GM12891 (cell line): ENCODE data around the gene WIF1.

Experiments used
- POLR2A ChIP-seq: IDR thresholded peaks from 2 replicates; pipeline ENCODE4 v1.6.1; 2011; ENCODE audit warnings: low read depth, low read length, control low read depth
- SPI1 ChIP-seq: IDR thresholded peaks from 2 replicates; pipeline ENCODE4 v1.6.1; 2011; ENCODE audit warnings: low read depth, low read length, control low read depth

DNA sequence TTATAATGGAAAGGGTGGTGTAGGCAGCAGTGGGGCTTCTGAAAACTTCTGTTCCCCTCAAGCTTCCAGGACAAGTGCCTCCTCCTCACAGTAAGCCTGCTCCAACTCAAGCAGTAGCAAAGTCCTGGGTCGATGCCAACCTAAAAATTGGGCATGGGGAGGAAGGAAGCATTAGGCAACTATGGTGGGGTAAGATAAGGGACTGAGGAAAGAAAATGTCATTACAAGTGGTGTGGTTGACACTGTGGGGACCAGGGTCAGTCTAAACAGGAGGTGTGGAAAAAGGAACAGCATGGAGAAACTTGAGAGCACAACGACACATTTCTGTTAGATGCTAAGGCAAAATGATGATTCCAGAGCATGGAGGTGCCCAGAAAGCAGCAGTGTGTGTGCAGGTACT lies 34.9 kb downstream of the WIF1 start:
- no peak for TF ChIP-seq POLR2A
- TF ChIP-seq SPI1, result no peak
